Adipocyte (in vitro differentiated cells): Measurements from ENCODE around the gene ADSL.

Experiments used
- DNase-seq: peaks from one replicate; pipeline ENCODE4 v3.0.0-alpha.2; 2015; ENCODE audit warnings: low read depth
- H3K27me3 ChIP-seq: replicated peaks from 2 replicates; pipeline ENCODE4 v1.7.0; 2013; ENCODE audit warnings: mild to moderate bottlenecking, low read length, moderate library complexity; ENCODE audit not compliant: control insufficient read depth, insufficient read depth
- H3K36me3 ChIP-seq: 2 replicates; pipeline ENCODE4 v1.7.0; 2013; ENCODE audit warnings: low read length, mild to moderate bottlenecking, moderate library complexity; ENCODE audit not compliant: control insufficient read depth, insufficient read depth, severe bottlenecking
- H3K4me1 ChIP-seq: 2 replicates; pipeline ENCODE4 v1.7.0; 2013; ENCODE audit warnings: mild to moderate bottlenecking, low read length, moderate library complexity; ENCODE audit not compliant: control insufficient read depth, insufficient read depth
- H3K4me3 ChIP-seq: 2 replicates; pipeline ENCODE4 v1.7.0; 2013; ENCODE audit warnings: mild to moderate bottlenecking, low read length, moderate library complexity
- H3K9ac ChIP-seq: 2 replicates; pipeline ENCODE4 v1.7.0; 2013; ENCODE audit warnings: mild to moderate bottlenecking, low read length, moderate library complexity
- H3K9me3 ChIP-seq: 2 replicates; pipeline ENCODE4 v1.7.0; 2013; ENCODE audit warnings: mild to moderate bottlenecking, low read length, moderate library complexity; ENCODE audit not compliant: control insufficient read depth

Gene ADSL

DNA sequence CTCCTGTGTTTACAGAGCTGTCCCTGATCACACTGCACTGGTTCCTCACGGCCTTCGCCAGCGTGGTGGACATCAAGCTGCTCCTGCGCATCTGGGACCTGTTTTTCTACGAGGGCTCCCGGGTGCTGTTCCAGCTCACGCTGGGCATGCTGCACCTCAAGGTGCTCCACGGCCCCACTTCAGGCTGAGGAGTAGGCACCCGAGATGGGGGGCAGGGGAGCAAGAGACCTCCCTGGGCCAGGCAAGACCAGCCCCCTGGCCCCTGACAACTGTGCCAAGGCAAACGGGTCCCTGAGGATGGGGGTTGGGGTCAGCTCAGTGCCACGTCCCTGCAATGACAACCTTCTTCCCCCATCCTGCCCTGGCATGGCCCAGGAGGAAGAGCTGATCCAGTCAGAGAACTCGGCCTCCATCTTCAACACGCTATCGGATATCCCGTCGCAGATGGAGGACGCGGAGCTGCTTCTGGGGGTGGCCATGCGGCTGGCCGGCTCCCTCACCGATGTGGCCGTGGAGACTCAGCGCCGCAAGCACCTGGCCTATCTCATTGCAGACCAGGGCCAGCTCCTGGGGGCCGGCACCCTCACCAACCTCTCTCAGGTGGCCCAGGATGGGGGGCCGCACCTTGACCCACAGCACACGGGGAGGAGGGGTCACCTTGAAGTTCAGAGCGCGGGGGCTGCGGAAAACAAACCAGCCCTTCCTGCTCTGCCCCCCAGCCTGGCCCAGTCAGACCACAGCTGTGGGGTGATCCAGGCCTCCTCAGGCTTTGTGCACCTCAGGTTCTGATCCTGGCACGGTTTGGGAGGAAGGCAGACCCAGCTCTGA, 60.0 kb downstream of the ADSL start:
- DNase-seq = no peak
- no peak overlapping the region for H3K9ac ChIP-seq
- peaks cover 89% of the 10 kb centered on the region for H3K36me3 ChIP-seq
- H3K9me3 ChIP-seq = no peaks in the 10 kb centered on the region
- H3K4me3 ChIP-seq = no peak overlapping the region
- H3K4me1 ChIP-seq = no peaks in the 10 kb centered on the region
- no peaks in the 10 kb centered on the region for H3K27me3 ChIP-seq

- no peak for DNase-seq
- no peaks in the 10 kb centered on the region for H3K9me3 ChIP-seq
- no peaks in the 10 kb centered on the region for H3K4me1 ChIP-seq
- no peaks in the 10 kb centered on the region for H3K27me3 ChIP-seq
- H3K4me3 ChIP-seq = no peak overlapping the region
- no peak overlapping the region for H3K9ac ChIP-seq
- peaks cover 89% of the 10 kb centered on the region for H3K36me3 ChIP-seq
Measured at GRCh38 chr22:40407021-40407761, 60.9 kb downstream of the ADSL start.

GRCh38 chr22:40407831-40408717, 61.8 kb downstream of the ADSL start:
- Histone ChIP-seq H3K27me3 (no peaks in the 10 kb centered on the region), H3K36me3 (peaks cover 86% of the 10 kb centered on the region), H3K4me1 (no peaks in the 10 kb centered on the region), H3K9ac (no peak overlapping the region), H3K4me3 (no peak overlapping the region), H3K9me3 (no peaks in the 10 kb centered on the region)
- DNase-seq = no peak

GRCh38 chr22:40408718-40409612, 62.7 kb downstream of the ADSL start:
- H3K4me3 ChIP-seq = no peak overlapping the region
- no peak for DNase-seq
- H3K9me3 ChIP-seq = no peaks in the 10 kb centered on the region
- H3K9ac ChIP-seq = no peak overlapping the region
- no peaks in the 10 kb centered on the region for H3K4me1 ChIP-seq
- H3K27me3 ChIP-seq = no peaks in the 10 kb centered on the region
- peaks cover 83% of the 10 kb centered on the region for H3K36me3 ChIP-seq

DNA sequence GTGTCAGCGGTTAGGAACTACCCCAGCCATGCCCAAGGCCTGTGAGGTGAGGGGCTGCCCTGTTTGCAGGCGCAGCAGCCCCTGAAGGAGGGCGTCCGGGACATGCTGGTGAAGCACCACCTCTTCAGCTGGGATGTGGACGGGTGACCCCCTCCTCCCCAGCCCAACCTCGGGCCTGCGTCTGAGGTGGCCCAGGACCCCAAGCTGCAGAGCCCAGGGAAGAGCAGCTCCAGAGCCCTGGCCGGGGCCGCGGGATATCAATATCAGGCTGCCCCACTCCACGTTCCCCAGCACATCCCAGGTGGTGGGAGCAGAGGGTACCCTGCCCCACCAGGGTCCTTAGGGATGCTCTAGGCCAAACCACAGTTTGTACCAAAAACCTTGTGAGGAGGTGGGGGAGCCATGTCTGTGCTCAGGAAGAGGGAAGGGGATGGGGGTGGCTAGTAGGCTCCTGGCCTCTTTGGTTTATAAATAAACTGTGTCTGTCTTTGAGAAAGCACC, 63.4 kb downstream of the ADSL start:
- Histone ChIP-seq H3K9ac (no peak overlapping the region), H3K4me1 (peaks cover 3% of the 10 kb centered on the region), H3K36me3 (peaks cover 76% of the 10 kb centered on the region), H3K27me3 (no peaks in the 10 kb centered on the region), H3K4me3 (no peak overlapping the region), H3K9me3 (no peaks in the 10 kb centered on the region)
- no peak for DNase-seq

GRCh38 chr22:40410272-40410671, 64.0 kb downstream of the ADSL start:
- Histone ChIP-seq H3K4me3 (no peak overlapping the region), H3K9me3 (no peaks in the 10 kb centered on the region), H3K36me3 (peaks cover 71% of the 10 kb centered on the region), H3K4me1 (peaks cover 8% of the 10 kb centered on the region), H3K27me3 (no peaks in the 10 kb centered on the region), H3K9ac (no peak overlapping the region)
- DNase-seq = no peak

DNA sequence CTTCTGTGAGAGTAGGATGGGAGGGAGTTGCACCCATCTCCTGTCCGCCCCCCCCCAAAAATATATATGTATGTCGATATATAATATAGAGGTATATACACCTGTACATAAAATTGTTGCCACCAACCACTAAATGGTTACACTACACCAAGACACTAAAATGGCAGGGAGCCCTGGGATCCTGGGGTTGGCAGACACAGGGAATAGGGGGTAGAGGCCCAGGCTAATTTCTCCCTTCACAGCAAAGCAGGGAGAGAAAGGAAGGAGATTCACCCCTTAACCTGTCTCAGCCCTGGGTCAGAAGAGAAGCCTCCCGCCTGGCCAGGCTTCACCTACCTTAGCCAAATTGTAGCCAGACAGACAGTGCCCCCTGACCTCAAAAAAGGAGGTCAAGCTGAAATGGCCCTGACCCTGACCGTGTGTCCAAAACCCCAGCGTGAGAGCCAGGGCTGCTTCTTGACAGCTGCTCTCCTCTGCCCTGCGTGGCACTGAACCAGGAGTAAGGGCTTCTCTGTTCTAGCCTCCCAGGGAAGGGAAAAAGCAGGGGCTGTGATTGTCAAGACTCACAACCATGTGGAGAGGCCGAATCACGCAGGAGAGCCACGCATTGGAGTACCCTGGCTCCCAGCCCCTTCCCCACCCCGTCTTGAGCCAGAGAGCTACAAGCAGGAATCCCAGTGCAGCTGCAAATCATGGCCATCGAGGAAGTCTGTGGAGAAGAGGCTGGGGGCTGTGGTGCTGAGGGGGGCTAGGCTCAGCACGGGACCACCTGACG, 64.6 kb downstream of the ADSL start:
- Histone ChIP-seq H3K4me1 (peaks cover 8% of the 10 kb centered on the region), H3K27me3 (no peaks in the 10 kb centered on the region), H3K4me3 (no peak overlapping the region), H3K36me3 (peaks cover 67% of the 10 kb centered on the region), H3K9ac (no peak overlapping the region), H3K9me3 (no peaks in the 10 kb centered on the region)
- DNase-seq = no peak

DNA sequence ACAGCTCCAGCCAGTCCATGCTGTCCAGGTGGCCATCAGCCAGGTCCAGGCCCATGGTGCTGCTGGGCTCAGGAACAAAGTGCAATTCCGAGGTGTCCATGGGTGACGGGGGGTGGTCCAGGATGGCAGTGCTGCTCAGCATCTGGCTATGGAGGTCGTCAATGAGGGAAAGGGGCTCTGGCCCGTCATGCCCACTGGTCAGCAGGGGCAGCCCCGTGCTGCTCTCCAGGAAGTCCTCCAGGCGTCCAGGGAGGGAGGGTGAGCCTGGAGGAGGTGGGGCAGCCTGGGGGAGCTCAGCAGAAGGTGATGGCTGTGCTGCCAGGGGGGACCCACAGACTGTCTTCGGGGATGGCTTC, 65.2 kb downstream of the ADSL start:
- no peaks in the 10 kb centered on the region for H3K9me3 ChIP-seq
- no peak overlapping the region for H3K4me3 ChIP-seq
- H3K27me3 ChIP-seq = no peaks in the 10 kb centered on the region
- H3K9ac ChIP-seq = no peak overlapping the region
- H3K4me1 ChIP-seq = peaks cover 8% of the 10 kb centered on the region
- peaks cover 67% of the 10 kb centered on the region for H3K36me3 ChIP-seq
- DNase-seq = no peak

DNA sequence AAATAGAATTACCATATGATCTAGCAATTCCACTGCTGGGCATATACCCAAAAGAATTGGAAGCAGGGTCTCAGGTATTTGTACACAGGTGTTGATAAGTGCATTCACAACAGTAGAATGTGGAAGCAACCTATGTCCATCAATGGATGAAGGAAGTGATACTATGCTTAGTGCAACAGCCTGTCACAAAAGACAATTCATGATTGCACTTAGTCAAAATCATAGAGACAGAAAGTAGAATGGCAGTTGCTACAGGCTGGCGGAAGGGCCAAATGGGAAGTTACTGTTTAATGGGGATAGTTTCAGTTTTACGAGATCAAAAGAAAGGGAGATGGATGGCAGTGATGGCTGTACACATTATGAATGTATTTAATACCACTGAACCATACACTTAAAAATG, 66.1 kb downstream of the ADSL start:
- no peak for DNase-seq
- Histone ChIP-seq H3K9ac (no peak overlapping the region), H3K27me3 (no peaks in the 10 kb centered on the region), H3K36me3 (peaks cover 65% of the 10 kb centered on the region), H3K4me3 (no peak overlapping the region), H3K9me3 (no peaks in the 10 kb centered on the region), H3K4me1 (peaks cover 8% of the 10 kb centered on the region)

GRCh38 chr22:40413873-40414272, 67.6 kb downstream of the ADSL start:
- Histone ChIP-seq H3K36me3 (peaks cover 55% of the 10 kb centered on the region), H3K4me3 (no peak overlapping the region), H3K9ac (no peak overlapping the region), H3K4me1 (peaks cover 8% of the 10 kb centered on the region), H3K27me3 (no peaks in the 10 kb centered on the region), H3K9me3 (no peaks in the 10 kb centered on the region)
- no peak for DNase-seq
